K562 (cell line): ENCODE data around the gene ANKRD65. TPM values are rescaled to one million over a fixed set of nuclear protein-coding genes. Genes with fewer than 3 reads are reported as not detected.

Source experiments
- ASH1L ChIP-seq: fragments of 450-650 bp; IDR thresholded peaks from 2 replicates; pipeline ENCODE4 v1.6.1; 2018; ENCODE audit warnings: borderline replicate concordance, mild to moderate bottlenecking, low read depth; ENCODE audit not compliant: partially characterized antibody
- BCLAF1 ChIP-seq, 2 experiments: fragments of 450-650 bp in 1 of 2; IDR thresholded peaks; 2 replicates each; pipeline ENCODE4 v1.6.1; 2011 to 2017; ENCODE audit warnings: low read depth in 2 of 2, antibody characterized with exemption in 1 of 2, borderline replicate concordance in 1 of 2, low read length in 1 of 2, mild to moderate bottlenecking in 1 of 2, mixed read lengths in 1 of 2; ENCODE audit not compliant: control insufficient read depth in 1 of 2
- DPF2 ChIP-seq: fragments of 450-650 bp; IDR thresholded peaks from 2 replicates; pipeline ENCODE4 v1.6.1; 2016
- E2F6 ChIP-seq, 2 experiments: IDR thresholded peaks; 2 replicates each; pipeline ENCODE4 v1.6.1; 2011; ENCODE audit warnings: borderline replicate concordance in 1 of 2, control low read depth in 1 of 2, low read depth in 1 of 2, low read length in 1 of 2, mild to moderate bottlenecking in 1 of 2, mixed read lengths in 1 of 2, moderate library complexity in 1 of 2; ENCODE audit not compliant: insufficient read depth in 1 of 2, insufficient read length in 1 of 2, poor library complexity in 1 of 2, severe bottlenecking in 1 of 2; ENCODE audit errors: extremely low read depth in 1 of 2
- ETV6 ChIP-seq, 3 experiments: fragments of 150-350 bp in 1 of 3; sonication (generic) in 1 of 3; formaldehyde crosslinking in 1 of 3; IDR thresholded peaks; 2 replicates each; pipeline versions ENCODE4 v1.6.1 to v1.8.0; 2014 to 2022; ENCODE audit warnings: borderline replicate concordance in 2 of 3, low read depth in 2 of 3, antibody characterized with exemption in 1 of 3, low read length in 1 of 3, mild to moderate bottlenecking in 1 of 3, missing genetic modification reagents in 1 of 3
- GATAD2B ChIP-seq: fragments of 450-650 bp; IDR thresholded peaks from 2 replicates; pipeline ENCODE4 v1.6.1; 2017; ENCODE audit warnings: mild to moderate bottlenecking, borderline replicate concordance
- GMEB1 ChIP-seq: fragments of 250-450 bp; sonication (Bioruptor Pico); IDR thresholded peaks from 2 replicates; pipeline ENCODE4 v1.4.0; 2020; ENCODE audit warnings: mild to moderate bottlenecking
- GTF2E2 ChIP-seq: fragments of 200-800 bp; sonication (Bioruptor generic); IDR thresholded peaks from 2 replicates; pipeline ENCODE4 v1.6.1; 2016; ENCODE audit warnings: missing genetic modification characterization, missing compliant biosample characterization
- HDAC1 ChIP-seq, 2 experiments: fragments of 450-650 bp; IDR thresholded peaks; 2 replicates each; pipeline ENCODE4 v1.6.1; 2016 to 2017; ENCODE audit warnings: inconsistent platforms in 1 of 2, mild to moderate bottlenecking in 1 of 2, moderate library complexity in 1 of 2
- KDM1A ChIP-seq, 2 experiments: fragments of 450-650 bp; IDR thresholded peaks; 2 replicates each; pipeline ENCODE4 v1.6.1; 2016; ENCODE audit warnings: mild to moderate bottlenecking in 2 of 2
- MIER1 ChIP-seq: fragments of 450-650 bp; IDR thresholded peaks from 2 replicates; pipeline ENCODE4 v1.6.1; 2016; ENCODE audit warnings: antibody characterized with exemption, mild to moderate bottlenecking, low read depth
- PTBP1 ChIP-seq: fragments of 200-400 bp; formaldehyde crosslinking; IDR thresholded peaks from 2 replicates; pipeline ENCODE4 v1.6.1; 2017; ENCODE audit warnings: low read depth, low read length
- RAD21 ChIP-seq, 2 experiments: fragments of 250-450 bp in 1 of 2; fragments of 450-650 bp in 1 of 2; sonication (Bioruptor Pico) in 1 of 2; formaldehyde crosslinking in 1 of 2; IDR thresholded peaks in 1 of 2; conservative IDR thresholded peaks in 1 of 2; 2 replicates each; pipeline versions ENCODE4 v1.4.0 to v1.8.0; 2020 to 2022; ENCODE audit warnings: mild to moderate bottlenecking in 2 of 2, moderate library complexity in 1 of 2
- RBFOX2 ChIP-seq: fragments of 200-400 bp; formaldehyde crosslinking; IDR thresholded peaks from 2 replicates; pipeline ENCODE4 v1.6.1; 2017; ENCODE audit warnings: low read depth, mild to moderate bottlenecking, low read length, moderate library complexity
- SMARCA5 ChIP-seq: fragments of 450-650 bp; IDR thresholded peaks from 2 replicates; pipeline ENCODE4 v1.6.1; 2016
- TRIM28 ChIP-seq: fragments of 450-650 bp; IDR thresholded peaks from 2 replicates; pipeline ENCODE4 v1.6.1; 2017
- ZNF232 ChIP-seq: sonication (generic); formaldehyde crosslinking; IDR thresholded peaks from 2 replicates; pipeline ENCODE4 v1.8.0; 2022; ENCODE audit warnings: mild to moderate bottlenecking, missing genetic modification reagents
- ZNF239 ChIP-seq: fragments of 250-450 bp; sonication (Bioruptor Pico); IDR thresholded peaks from 2 replicates; pipeline ENCODE4 v1.4.0; 2020; ENCODE audit warnings: mild to moderate bottlenecking
- ZNF253 ChIP-seq: fragments of 250-450 bp; sonication (Bioruptor Pico); conservative IDR thresholded peaks from 2 replicates; pipeline ENCODE4 v1.6.1; 2021; ENCODE audit warnings: mild to moderate bottlenecking
- ZNF311 ChIP-seq: fragments of 250-450 bp; sonication (Bioruptor Pico); IDR thresholded peaks from 2 replicates; pipeline ENCODE4 v1.4.0; 2020; ENCODE audit warnings: mild to moderate bottlenecking, moderate library complexity
- polyA plus RNA-seq, 8 experiments: library from polyadenylated mRNA; depleted of rRNA in 4 of 8; stranded (reverse) in 5 of 8; unstranded in 3 of 8; fragments of >200 nt; fragmentation: Nextera tagmentation in 2 of 8; fragmentation: Illumina TruSeq in 1 of 8; extraction: Ambion mirVana in 2 of 8; extraction: Trizol in 1 of 8; gene quantifications; 2 replicates each; pipeline versions ENCODE4 v1.2.1 to v1.2.3, GENCODE V29; 2011 to 2014; ENCODE audit warnings: inconsistent platforms in 1 of 8, missing spikeins in 1 of 8
- total RNA-seq, 7 experiments: library from RNA; depleted of rRNA in 6 of 7; stranded (reverse); fragments of >200 nt in 6 of 7; fragmentation: Illumina TruSeq in 2 of 7; extraction: Trizol in 2 of 7; gene quantifications; 2 replicates each; pipeline versions ENCODE4 v1.2.1 to v1.2.3, GENCODE V29; 2011 to 2021; ENCODE audit warnings: low replicate concordance in 1 of 7

The ANKRD65 gene
- total and polyA plus RNA-seq, 9 of the 15 experiments (the other 6 are each of a cell fraction or from before 2014, with no cell fraction given): not detected

GRCh38 chr1:1407636-1408318 is 13.3 kb downstream of the ANKRD65 start (continued):
- TF ChIP-seq ZNF311 (CRISPR knock-in tag): no peak
- no peak for TF ChIP-seq ASH1L
- TF ChIP-seq GTF2E2 (tag): peak; percentile 87
- TF ChIP-seq RBFOX2: peak; percentile 88
- TF ChIP-seq BCLAF1 (IDR thresholded peaks at IDR 0.05; ENCODE audit: borderline replicate concordance in 1 of 2, control insufficient read depth in 1 of 2, low read depth in 2 of 2, low read length in 1 of 2): peak in 1 of 2 experiments; percentile 50; a peak in 1 of 4 replicates
- TF ChIP-seq KDM1A (IDR thresholded peaks at IDR 0.05): peak; percentile 46 to 52; a peak in 1 of 4 replicates
- TF ChIP-seq ZNF239 (CRISPR knock-in tag): no peak
- no peak for TF ChIP-seq ZNF253 (CRISPR knock-in tag)
- no peak for TF ChIP-seq ETV6 (IDR thresholded peaks at IDR 0.05; ENCODE audit: borderline replicate concordance in 1 of 2, low read depth in 2 of 2, low read length in 1 of 2)
- peak; percentile 52; the same call in 1 of the 2 replicates for TF ChIP-seq ETV6 (CRISPR knock-in tag; IDR thresholded peaks at IDR 0.05; ENCODE audit: borderline replicate concordance)
- TF ChIP-seq ZNF232 (CRISPR knock-in tag): no peak
- TF ChIP-seq RAD21 (CRISPR knock-in tag; conservative IDR thresholded peaks at IDR 0.05 in 1 of 2, IDR thresholded peaks at IDR 0.05 in 1 of 2): peak in 1 of 2 experiments; percentile 0; a peak in 1 of 4 replicates
- 0 out of 2 replicates have a peak, but pooled peaks have one; percentile 33 for TF ChIP-seq MIER1
- 0 out of 2 replicates have a peak, but pooled peaks have one; percentile 74 for TF ChIP-seq SMARCA5
- TF ChIP-seq DPF2: 0 out of 2 replicates have a peak, but pooled peaks have one; percentile 19
- TF ChIP-seq HDAC1 (IDR thresholded peaks at IDR 0.05): no peak
- TF ChIP-seq GATAD2B: no peak
- TF ChIP-seq E2F6 (IDR thresholded peaks at IDR 0.05; ENCODE audit: borderline replicate concordance in 1 of 2, extremely low read depth in 1 of 2, insufficient read depth in 1 of 2, insufficient read length in 1 of 2, low read depth in 1 of 2, low read length in 1 of 2, poor library complexity in 1 of 2, severe bottlenecking in 1 of 2): peak in 1 of 2 experiments; percentile 21
- TF ChIP-seq PTBP1: 0 out of 2 replicates have a peak, but pooled peaks have one; percentile 79
- TF ChIP-seq TRIM28: 0 out of 2 replicates have a peak, but pooled peaks have one; percentile 48
- no peak for TF ChIP-seq GMEB1
